T-cell (primary cell): Measurements from ENCODE around the gene TESPA1. TPM values are rescaled to one million over a fixed set of nuclear protein-coding genes. Genes with fewer than 3 reads are reported as not detected.

Source experiments
- ATAC-seq, 4 experiments: fragments of 200-7000 bp in 3 of 4; fragments of 150-1000 bp in 1 of 4; cut with Tn5 transposase; replicated peaks in 1 of 4; 1 replicate in 3 of 4; 2 replicates in 1 of 4; pipeline ENCODE4 v1.10.0; 2021; ENCODE audit warnings: moderate library complexity in 3 of 4, mild to moderate bottlenecking in 2 of 4, moderate number of reproducible peaks in 1 of 4
- CTCF ChIA-PET, 2 donors: fragments of 300-600 bp; sonication (Branson Sonifier 250); formaldehyde crosslinking; loops; one replicate each; lab custom pipeline; 2022; ENCODE audit warnings: antibody characterized with exemption in 2 of 2; lab: Charles Lee
- POLR2A ChIA-PET, 2 donors: fragments of 300-600 bp; sonication (Branson Sonifier 250); formaldehyde crosslinking; loops; one replicate each; lab custom pipeline; 2022; ENCODE audit warnings: antibody characterized with exemption in 2 of 2; lab: Charles Lee
- DNase-seq, 35 experiments: peaks; one replicate each; pipeline versions ENCODE4 v3.0.0 to v3.0.0-alpha.2; 2013 to 2023
- H3K27ac ChIP-seq: one replicate; pipeline ENCODE4 v1.5.1; 2013; ENCODE audit warnings: low read length
- H3K27me3 ChIP-seq, 2 experiments: replicated peaks in 1 of 2; 1 replicate in 1 of 2; 2 replicates in 1 of 2; pipeline versions ENCODE4 v1.6.1 to v1.7.0; 2013; ENCODE audit warnings: low read length in 1 of 2, mixed read lengths in 1 of 2; ENCODE audit not compliant: control insufficient read depth in 2 of 2, insufficient read depth in 2 of 2; ENCODE audit errors: extremely low read depth in 1 of 2
- H3K36me3 ChIP-seq, 2 donors: 1 replicate in 1 of 2; 2 replicates in 1 of 2; pipeline versions ENCODE4 v1.6.1 to v1.7.0; 2013; ENCODE audit warnings: low read length in 1 of 2; ENCODE audit not compliant: control insufficient read depth in 2 of 2, insufficient read depth in 1 of 2; ENCODE audit errors: extremely low read depth in 1 of 2
- H3K4me1 ChIP-seq, 2 experiments: 1 replicate in 1 of 2; 2 replicates in 1 of 2; pipeline versions ENCODE4 v1.6.1 to v1.7.0; 2013; ENCODE audit warnings: low read length in 2 of 2, mixed read lengths in 1 of 2; ENCODE audit not compliant: insufficient read depth in 2 of 2, control insufficient read depth in 1 of 2; ENCODE audit errors: extremely low read depth in 1 of 2
- H3K4me3 ChIP-seq, 2 donors: 1 replicate in 1 of 2; 2 replicates in 1 of 2; pipeline versions ENCODE4 v1.5.1 to v1.7.0; 2013; ENCODE audit warnings: mild to moderate bottlenecking in 2 of 2, low read length in 1 of 2, moderate library complexity in 1 of 2; ENCODE audit not compliant: control insufficient read depth in 1 of 2; ENCODE audit errors: extremely low read depth in 1 of 2
- H3K9me3 ChIP-seq: 2 replicates; pipeline ENCODE4 v1.7.0; 2013
- H3K27ac Mint-ChIP-seq, 2 donors: one replicate each; pipeline ENCODE4 v1.8.0; 2020 to 2021; ENCODE audit warnings: mild to moderate bottlenecking in 2 of 2, mixed read lengths in 2 of 2
- H3K27me3 Mint-ChIP-seq, 2 donors: one replicate each; pipeline ENCODE4 v1.8.0; 2021 to 2022; ENCODE audit warnings: mixed read lengths in 2 of 2
- H3K36me3 Mint-ChIP-seq: one replicate; pipeline ENCODE4 v1.8.0; 2021; ENCODE audit warnings: mixed read lengths
- H3K4me1 Mint-ChIP-seq, 3 donors: one replicate each; pipeline ENCODE4 v1.8.0; 2020 to 2022; ENCODE audit warnings: mixed read lengths in 3 of 3, mild to moderate bottlenecking in 1 of 3
- H3K4me3 Mint-ChIP-seq, 3 donors: one replicate each; pipeline ENCODE4 v1.8.0; 2020 to 2022; ENCODE audit warnings: mild to moderate bottlenecking in 3 of 3, mixed read lengths in 3 of 3, moderate library complexity in 3 of 3
- H3K9me3 Mint-ChIP-seq, 3 donors: one replicate each; pipeline ENCODE4 v1.8.0; 2020 to 2022; ENCODE audit warnings: mixed read lengths in 3 of 3
- WGBS: methylation state at CpG from one replicate; pipeline ENCODE4 v1.1.5; 2013; ENCODE audit warnings: missing lambda C conversion rate; ENCODE audit not compliant: insufficient coverage; 5-methylcytosine and 5-hydroxymethylcytosine counted together
- total RNA-seq, 35 experiments: library from RNA in 6 of 35; stranded (reverse) in 6 of 35; fragments of 120-200 nt in 1 of 35; gene quantifications; one replicate each; pipeline versions ENCODE4 v1.2.1 to v1.2.4 and lab custom pipeline; 2013 to 2026

TESPA1 gene
- total RNA-seq, 5 donors from 2014 or later (not counting 1 experiment from before 2014, with no cell fraction given) = 141 to 215 (median 170) TPM

GRCh38 chr12:54997929-54998522 is 13.5 kb upstream of the TESPA1 start:
- Histone ChIP-seq H3K4me3 (no peak overlapping the region), H3K9me3 (no peaks in the 10 kb centered on the region), H3K4me1 (peaks cover 5 to 7% of the 10 kb centered on the region in 2 experiments), H3K36me3 (peaks cover 0 to 5% of the 10 kb centered on the region in 2 donors), H3K27me3 (no peaks in the 10 kb centered on the region), H3K27ac (no peak overlapping the region)
- no peak for DNase-seq
- ChIA-PET CTCF (interaction anchor here (0.6 to 8.1 kb wide), 7 partner anchors 17 to 300 kb away, joined by 3 to 351 read pairs (median 3); no protein-coding TSS in a partner anchor), POLR2A (interaction anchor here in 1 of 2 donors (1.1 kb wide), 1 partner anchor 9 kb away, joined by 3 read pairs; no protein-coding TSS in a partner anchor)
- no peak overlapping the region for H3K27ac Mint-ChIP-seq
- ATAC-seq = no peak
- no peaks in the 10 kb centered on the region for H3K9me3 Mint-ChIP-seq
- H3K4me1 Mint-ChIP-seq = peaks cover 20 to 28% (median 21%) of the 10 kb centered on the region in 3 donors
- H3K36me3 Mint-ChIP-seq = no peaks in the 10 kb centered on the region
- H3K4me3 Mint-ChIP-seq = no peak overlapping the region
- no peaks in the 10 kb centered on the region for H3K27me3 Mint-ChIP-seq
- WGBS = 75% methylated on average over 3 of the region's 4 CpGs

- Histone ChIP-seq H3K4me1 (peaks cover 9 to 14% of the 10 kb centered on the region in 2 experiments), H3K36me3 (peaks cover 0 to 5% of the 10 kb centered on the region in 2 donors), H3K27ac (no peak overlapping the region), H3K4me3 (no peak overlapping the region), H3K27me3 (no peaks in the 10 kb centered on the region), H3K9me3 (no peaks in the 10 kb centered on the region)
- DNase-seq = no peak
- no peak overlapping the region for H3K4me3 Mint-ChIP-seq
- no peaks in the 10 kb centered on the region for H3K9me3 Mint-ChIP-seq
- ATAC-seq = no peak
- no peaks in the 10 kb centered on the region for H3K36me3 Mint-ChIP-seq
- peaks cover 23 to 30% (median 23%) of the 10 kb centered on the region in 3 donors for H3K4me1 Mint-ChIP-seq
- POLR2A ChIA-PET = no interaction called here
- 52% methylated on average over 3 of the region's 5 CpGs for WGBS
- CTCF ChIA-PET = interaction anchor here (0.7 to 8.1 kb wide), 9 partner anchors 10 to 293 kb away, joined by 3 to 351 read pairs (median 5); no protein-coding TSS in a partner anchor
- H3K27me3 Mint-ChIP-seq = no peaks in the 10 kb centered on the region
- H3K27ac Mint-ChIP-seq = no peak overlapping the region
Observed at GRCh38 chr12:54996205-54996604, 11.6 kb upstream of the TESPA1 start.

- CTCF ChIA-PET = interaction anchor here (0.6 to 8.1 kb wide), 43 partner anchors 8 to 306 kb away, joined by 3 to 351 read pairs (median 5); partner anchors contain the start of gene TESPA1 (in 1 of the 2)
- H3K4me3 Mint-ChIP-seq = no peak overlapping the region
- ATAC-seq (peak; percentile 66 to 81 (median 74)), DNase-seq (peak in 31 of 35 experiments; percentile 30 to 91 (median 46))
- H3K9me3 Mint-ChIP-seq = no peaks in the 10 kb centered on the region
- H3K27ac Mint-ChIP-seq = peak overlapping the region in 1 of 2 donors; percentile 25
- peaks cover 0 to 5% of the 10 kb centered on the region in 2 donors for H3K36me3 ChIP-seq
- peaks cover 44 to 47% (median 46%) of the 10 kb centered on the region in 3 donors for H3K4me1 Mint-ChIP-seq
- H3K27me3 ChIP-seq = no peaks in the 10 kb centered on the region
- no peak overlapping the region for H3K27ac ChIP-seq
- H3K27me3 Mint-ChIP-seq = no peaks in the 10 kb centered on the region
- H3K4me1 ChIP-seq = peaks cover 31 to 34% of the 10 kb centered on the region in 2 experiments
- H3K4me3 ChIP-seq = no peak overlapping the region
- no peaks in the 10 kb centered on the region for H3K9me3 ChIP-seq
- POLR2A ChIA-PET = interaction anchor here (0.6 to 1.3 kb wide), 3 partner anchors 8 to 81 kb away, joined by 3 to 4 read pairs (median 3); partner anchors contain the start of gene TESPA1 (in 1 of the 2)
- WGBS = 28% methylated on average over 4 of the region's 12 CpGs
- no peaks in the 10 kb centered on the region for H3K36me3 Mint-ChIP-seq
Observed at GRCh38 chr12:54993181-54993835, 8.7 kb upstream of the TESPA1 start.

GRCh38 chr12:54991991-54992375 is 7.4 kb upstream of the TESPA1 start:
- peaks cover 54 to 57% (median 55%) of the 10 kb centered on the region in 3 donors for H3K4me1 Mint-ChIP-seq
- H3K4me3 ChIP-seq = no peak overlapping the region
- H3K27me3 Mint-ChIP-seq = no peaks in the 10 kb centered on the region
- H3K4me1 ChIP-seq = peaks cover 34 to 43% of the 10 kb centered on the region in 2 experiments
- H3K27me3 ChIP-seq = no peaks in the 10 kb centered on the region
- H3K4me3 Mint-ChIP-seq = peak overlapping the region; percentile 76 to 89 (median 85)
- ChIA-PET POLR2A (interaction anchor here in 1 of 2 donors (0.9 kb wide), 1 partner anchor 262 kb away, joined by 3 read pairs; no protein-coding TSS in a partner anchor), CTCF (interaction anchor here (0.6 to 8.1 kb wide), 21 partner anchors 8 to 1726 kb away, joined by 3 to 351 read pairs (median 5); partner anchors contain the start of gene TESPA1 (in 1 of the 2))
- H3K9me3 ChIP-seq = no peaks in the 10 kb centered on the region
- DNase-seq (peak in 4 of 35 experiments; percentile 1 to 42 (median 25)), ATAC-seq (peak in 1 of 4 experiments; percentile 54)
- peak overlapping the region; percentile 99 for H3K27ac Mint-ChIP-seq
- no peaks in the 10 kb centered on the region for H3K36me3 Mint-ChIP-seq
- peak overlapping the region; percentile 85 for H3K27ac ChIP-seq
- H3K9me3 Mint-ChIP-seq = no peaks in the 10 kb centered on the region
- 86% methylated on average over 4 of the region's 5 CpGs for WGBS
- H3K36me3 ChIP-seq = peaks cover 0 to 5% of the 10 kb centered on the region in 2 donors

GRCh38 chr12:54991161-54991990 is 6.8 kb upstream of the TESPA1 start:
- peaks cover 59 to 63% (median 61%) of the 10 kb centered on the region in 3 donors for H3K4me1 Mint-ChIP-seq
- DNase-seq (peak in 8 of 35 experiments; percentile 1 to 67 (median 18)), ATAC-seq (peak; percentile 51 to 70 (median 58))
- H3K36me3 Mint-ChIP-seq = no peaks in the 10 kb centered on the region
- 26% methylated on average over 7 of the region's 9 CpGs for WGBS
- Histone ChIP-seq H3K9me3 (no peaks in the 10 kb centered on the region), H3K36me3 (peaks cover 0 to 3% of the 10 kb centered on the region in 2 donors), H3K27ac (peak overlapping the region; percentile 85), H3K4me1 (peaks cover 34 to 44% of the 10 kb centered on the region in 2 experiments), H3K27me3 (no peaks in the 10 kb centered on the region), H3K4me3 (peak overlapping the region; percentile 43 to 49)
- POLR2A ChIA-PET = no interaction called here
- H3K27me3 Mint-ChIP-seq = no peaks in the 10 kb centered on the region
- peak overlapping the region; percentile 99 for H3K27ac Mint-ChIP-seq
- peak overlapping the region; percentile 76 to 89 (median 85) for H3K4me3 Mint-ChIP-seq
- CTCF ChIA-PET = interaction anchor here (0.6 to 8.1 kb wide), 5 partner anchors 14 to 1725 kb away, joined by 3 to 351 read pairs (median 50); no protein-coding TSS in a partner anchor
- no peaks in the 10 kb centered on the region for H3K9me3 Mint-ChIP-seq
